Measurements from ENCODE around the gene GK.
"Not testable (repeated sequence)": the region's sequence is repeated elsewhere in the genome, so short reads cannot be mapped to it uniquely, and the experiment has no call there.

GK gene

DNA sequence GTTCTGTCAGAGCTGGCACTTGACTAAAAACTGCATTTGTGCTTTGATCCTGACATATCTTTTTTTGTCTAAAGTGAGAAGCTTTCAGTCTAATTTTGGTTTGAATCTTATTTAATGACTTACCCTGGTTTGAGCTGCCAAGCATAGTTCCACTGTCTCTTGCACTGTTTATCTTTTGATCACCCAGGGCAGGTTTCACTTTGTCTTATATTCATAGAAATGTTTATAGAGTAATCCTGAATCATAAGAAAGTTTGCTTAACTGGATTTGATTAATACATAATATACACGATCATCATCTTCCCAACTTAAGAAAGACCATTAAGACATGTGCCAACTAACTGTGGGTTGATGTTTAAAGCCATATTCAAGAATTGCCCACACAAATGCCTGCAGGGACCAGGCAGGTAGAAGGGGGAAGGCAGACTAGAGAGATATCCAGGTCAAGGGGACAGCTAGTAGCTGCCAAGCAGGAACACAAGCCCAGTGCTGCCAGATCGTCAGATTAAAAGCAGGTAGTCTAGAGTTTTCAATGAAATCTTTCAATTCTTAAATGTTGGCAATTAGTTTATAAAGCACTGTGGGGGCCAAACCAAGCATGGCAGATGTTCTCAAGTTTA lies 1.9 kb downstream of the GK start:
- DNase-seq, result no peak

DNA sequence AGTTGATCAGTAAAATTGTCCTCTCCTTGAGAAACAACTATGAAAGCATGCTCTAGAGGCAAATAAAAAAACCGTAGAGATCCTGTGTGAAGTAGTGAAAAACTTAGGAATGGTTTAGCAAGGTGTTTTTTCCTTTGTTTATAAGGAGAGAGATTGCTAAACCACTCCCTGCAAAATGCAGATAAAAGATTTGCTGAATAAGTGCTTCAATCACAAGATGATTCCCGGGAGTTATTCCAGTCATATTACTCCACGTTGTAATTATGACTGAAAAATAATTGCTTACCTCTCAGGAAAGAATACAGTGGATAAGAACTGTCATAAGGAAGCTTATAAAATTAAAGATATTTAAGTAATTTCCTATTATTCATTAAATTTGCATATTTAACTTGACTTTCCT lies 2.8 kb downstream of the GK start:
- DNase-seq, result no peak

DNA sequence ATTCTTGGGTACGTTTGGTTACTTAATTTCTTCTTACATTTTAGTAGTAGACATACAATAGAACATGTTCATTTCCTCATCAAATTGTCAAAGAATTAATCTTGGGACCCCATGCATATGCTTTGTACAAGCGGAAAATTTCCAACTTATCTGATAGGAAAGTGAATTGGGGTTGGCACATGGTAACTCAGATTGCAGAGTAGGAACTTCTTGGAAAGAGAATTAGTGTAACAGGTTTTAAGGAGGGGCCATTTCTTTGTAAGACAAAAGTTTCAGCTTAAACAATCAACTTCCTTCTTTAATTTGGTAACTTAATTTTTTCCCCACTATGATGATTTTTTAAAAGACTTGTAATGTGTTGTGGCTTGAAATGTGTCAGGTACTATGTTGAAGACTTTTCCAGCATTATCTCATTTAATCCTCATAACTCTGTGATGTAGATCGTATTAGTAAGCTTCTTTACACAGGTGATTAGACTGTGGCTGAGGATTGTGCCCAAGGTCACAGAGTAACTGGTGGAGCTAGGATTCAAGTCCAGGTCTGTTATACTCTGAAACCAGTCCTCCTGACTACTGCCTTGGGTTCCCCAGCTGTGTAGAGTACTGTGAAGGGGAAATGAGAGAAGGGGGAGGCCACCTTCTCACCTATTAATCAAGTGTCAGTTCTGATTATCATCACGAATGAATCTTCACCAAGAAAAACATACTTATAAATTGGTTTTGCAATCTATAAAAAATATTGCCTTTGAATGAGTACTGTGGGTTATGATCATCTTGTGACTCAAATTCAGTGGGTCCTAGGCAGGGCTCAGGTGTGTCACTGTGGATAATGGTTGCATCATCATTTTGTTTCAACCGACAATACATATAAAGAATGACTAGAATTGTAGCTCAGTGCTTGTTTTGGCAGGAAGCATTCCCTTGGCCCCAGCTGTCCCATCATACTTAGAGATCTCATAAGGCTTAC lies 4.3 kb downstream of the GK start:
- no peak for DNase-seq

DNA sequence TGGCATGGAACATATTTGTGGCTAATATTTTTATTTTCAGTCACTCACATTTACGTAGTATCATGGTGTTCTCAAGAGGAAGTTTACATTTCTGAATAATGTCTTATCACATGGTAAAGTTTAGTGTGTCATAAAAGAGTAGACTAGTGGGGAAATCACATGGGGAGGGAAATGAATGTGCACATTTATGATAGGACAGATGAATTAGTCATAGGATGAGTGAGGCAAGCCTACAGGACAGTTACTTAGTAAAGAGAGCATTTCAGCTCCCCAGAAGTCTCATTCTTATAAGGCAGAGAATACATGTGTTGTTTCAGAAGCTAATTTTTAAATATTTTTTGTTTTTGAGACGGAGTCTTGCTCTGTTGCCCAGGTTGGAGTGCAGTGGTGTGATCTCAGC lies 6.2 kb downstream of the GK start:
- no peak for DNase-seq

DNA sequence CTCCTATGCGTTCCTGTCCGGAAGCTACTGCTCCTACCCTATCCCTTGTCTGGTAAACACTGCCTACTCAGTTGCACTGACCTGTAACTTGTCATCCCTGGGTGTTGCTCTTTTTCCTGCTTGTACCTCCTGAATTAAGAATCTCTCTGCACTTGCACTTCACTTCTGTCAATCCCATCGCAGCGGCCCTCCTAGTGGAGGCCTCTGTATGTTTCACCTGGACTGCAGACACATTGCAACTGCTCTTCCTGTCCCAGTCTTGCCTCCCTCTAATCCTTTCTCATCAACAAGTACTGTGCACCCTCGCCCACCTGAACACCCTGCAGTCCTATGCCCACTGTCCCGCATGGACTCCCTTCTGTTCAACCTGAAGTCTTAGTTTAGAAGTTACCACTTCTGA lies 8.0 kb downstream of the GK start:
- DNase-seq, result no peak

DNA sequence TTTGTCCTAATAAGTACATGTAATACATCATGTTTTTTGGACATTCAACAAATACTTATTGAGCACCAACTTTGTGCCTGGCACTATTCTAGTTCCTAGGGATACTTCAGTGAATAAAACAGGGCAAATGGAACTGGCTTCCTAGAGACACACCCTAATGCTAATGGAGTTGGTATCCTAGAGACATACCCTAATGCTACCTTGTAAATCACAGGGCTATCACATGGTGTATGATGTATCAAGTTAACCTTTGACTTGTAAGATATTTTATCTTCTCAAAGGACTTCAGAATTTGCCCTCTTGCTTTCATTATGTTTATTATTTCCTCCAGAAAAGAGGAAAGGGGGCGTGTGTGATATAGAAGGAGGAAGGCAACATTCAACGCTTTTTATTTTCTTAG lies 10.1 kb downstream of the GK start:
- DNase-seq, result no peak

DNA sequence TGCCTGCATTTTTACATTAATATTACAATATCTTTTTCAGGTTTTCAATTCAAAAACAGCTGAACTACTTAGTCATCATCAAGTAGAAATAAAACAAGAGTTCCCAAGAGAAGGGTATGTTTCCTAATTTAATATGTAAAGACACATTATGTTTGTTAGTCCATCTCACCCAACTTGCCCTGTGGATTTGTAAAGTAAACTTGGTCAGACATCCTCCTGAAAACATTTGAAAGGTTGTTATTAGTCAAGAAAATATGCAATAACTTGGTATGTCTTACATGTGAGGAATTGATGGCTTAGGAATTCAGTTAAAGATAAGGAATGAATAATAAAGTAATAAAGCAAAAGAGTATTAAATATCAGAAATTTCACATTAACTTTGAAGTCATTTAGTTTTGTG lies 12.2 kb downstream of the GK start:
- DNase-seq, result no peak

DNA sequence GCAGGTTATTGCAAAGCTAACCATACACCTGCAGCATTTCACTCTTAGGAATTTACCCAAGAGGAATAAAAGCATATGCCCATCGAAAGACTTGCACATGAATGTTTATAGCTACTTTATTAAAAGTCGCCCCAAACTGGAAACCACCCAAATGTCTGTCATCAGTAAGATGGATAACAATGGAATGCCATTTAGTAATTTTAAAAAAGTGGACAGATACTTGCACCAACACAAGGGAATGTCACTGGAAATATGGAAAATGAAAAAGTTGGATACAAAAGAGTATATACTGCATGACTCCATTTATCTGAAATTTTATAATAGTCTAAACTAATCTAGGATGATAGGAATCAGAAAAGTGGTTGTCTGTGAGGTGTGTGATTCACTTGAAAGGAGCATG lies 12.9 kb downstream of the GK start:
- no peak for DNase-seq

DNA sequence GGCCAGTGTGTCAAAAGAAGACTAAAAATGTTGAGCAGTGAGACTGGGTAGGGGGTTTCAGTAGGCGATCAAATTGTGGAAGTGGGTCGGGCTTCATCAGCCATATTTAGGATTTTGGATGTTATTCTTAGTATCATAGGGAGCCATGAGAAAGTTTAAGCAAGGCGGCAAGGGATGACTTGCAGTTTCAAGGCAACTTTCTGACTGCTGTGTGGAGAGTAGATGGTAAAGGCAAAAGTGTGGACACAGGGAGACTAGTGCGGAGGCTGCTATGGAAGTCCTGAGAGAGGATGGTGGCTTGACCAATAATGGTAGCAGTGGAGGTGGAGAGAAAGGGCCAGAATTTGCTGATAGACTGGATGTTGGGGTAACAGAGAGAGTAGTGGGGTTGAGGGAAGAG lies 15.4 kb downstream of the GK start:
- DNase-seq, result no peak

DNA sequence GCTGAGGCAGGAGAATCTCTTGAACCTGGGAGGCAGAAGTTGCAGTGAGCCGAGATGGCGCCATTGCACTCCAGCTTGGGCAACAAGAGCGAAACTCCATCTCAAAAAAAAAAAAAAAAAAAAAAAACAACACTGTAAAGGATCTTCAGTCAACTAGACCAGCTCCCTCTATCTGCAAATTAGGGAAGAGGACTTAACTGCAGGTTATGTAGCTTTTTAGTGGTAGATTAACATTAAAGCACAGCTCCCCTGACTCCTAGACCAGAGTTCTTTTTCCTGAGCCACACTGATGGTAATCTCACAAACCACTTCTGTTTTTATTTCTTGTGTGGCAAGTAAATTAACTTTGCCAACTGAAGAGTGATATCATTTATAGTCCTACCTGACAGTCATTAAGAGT lies 18.0 kb downstream of the GK start:
- DNase-seq, result not testable (repeated sequence)

DNA sequence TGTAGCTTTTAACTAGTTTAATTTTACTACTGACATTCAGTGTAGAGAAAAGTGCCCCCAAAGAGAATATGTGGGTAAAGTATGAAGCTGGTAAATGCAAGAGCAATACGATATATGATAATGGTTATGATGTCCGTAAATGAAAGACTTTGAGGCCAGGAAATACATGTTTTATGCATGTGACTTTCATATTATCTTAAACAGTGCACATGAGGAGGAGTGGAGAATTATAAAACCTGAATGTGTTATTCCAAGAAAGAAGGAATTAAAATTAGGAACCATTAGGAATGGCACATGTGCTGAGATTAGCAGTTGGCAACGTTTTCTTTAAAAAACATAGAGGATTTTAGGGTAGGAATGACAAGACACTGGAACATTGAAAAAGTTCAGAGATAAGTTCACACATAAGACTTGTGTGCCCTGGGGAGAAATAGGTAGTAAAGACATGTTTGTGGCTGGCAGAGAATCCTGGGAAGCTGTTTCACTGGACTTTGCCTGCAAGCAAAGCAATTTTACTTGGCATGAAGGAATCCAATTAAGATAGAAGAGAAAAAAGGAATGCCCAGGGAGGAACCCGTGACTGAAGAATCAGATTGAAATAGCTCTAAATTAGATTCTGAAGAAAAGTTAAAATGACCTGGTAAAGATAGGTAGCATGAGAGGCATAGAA lies 20.0 kb downstream of the GK start:
- no peak for DNase-seq

DNA sequence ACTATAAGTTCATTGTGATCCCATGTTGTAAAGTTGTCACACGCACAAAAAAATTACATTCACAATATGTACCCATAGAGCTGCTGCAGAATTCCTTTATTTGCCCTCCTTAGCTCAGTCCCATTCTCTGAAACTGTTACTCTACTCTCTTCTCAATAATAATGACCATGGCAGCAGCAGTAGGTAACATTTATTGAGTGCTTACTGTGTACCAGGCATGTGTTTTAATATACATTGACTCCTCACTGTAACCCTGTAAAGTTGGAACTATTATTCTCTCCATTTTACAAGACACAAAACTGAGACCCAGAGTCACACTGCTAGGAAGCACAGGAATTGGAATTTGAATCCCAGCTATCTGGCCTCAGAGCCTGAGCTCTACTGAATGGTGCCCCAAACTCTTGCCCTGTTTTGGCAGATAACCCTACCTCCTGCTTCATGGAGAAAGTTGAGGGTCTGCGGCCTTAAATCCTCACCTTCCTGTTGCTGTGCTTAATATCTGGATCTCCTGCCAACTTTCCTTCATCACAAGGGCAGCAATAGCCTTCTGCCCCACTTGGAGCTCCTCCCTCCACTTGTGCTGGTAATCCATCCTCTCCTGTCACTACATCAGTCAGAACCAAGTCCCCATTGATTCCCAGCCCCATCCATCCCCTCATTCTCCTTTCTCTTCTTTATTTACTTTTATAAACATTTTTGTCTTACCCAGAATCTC lies 20.8 kb downstream of the GK start:
- DNase-seq, result no peak

DNA sequence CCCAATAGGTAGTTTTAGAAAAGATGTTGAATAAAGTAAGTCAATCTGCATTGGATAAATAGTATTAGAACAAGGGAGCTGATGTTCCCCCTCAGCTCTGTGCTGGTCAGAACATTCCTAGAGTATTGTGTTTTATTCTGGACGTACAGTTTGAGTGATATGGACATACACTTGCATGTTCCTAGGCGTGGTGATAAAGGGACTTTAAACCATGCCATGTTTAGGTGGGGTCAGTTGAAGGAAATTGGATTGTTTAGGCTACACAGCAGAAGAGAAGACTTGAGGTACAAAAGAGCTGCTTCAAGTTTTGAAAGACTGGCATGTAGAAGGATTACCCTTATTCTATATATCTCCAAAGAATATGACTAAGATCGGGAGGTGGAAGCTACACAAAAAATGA lies 21.6 kb downstream of the GK start:
- DNase-seq, result no peak

DNA sequence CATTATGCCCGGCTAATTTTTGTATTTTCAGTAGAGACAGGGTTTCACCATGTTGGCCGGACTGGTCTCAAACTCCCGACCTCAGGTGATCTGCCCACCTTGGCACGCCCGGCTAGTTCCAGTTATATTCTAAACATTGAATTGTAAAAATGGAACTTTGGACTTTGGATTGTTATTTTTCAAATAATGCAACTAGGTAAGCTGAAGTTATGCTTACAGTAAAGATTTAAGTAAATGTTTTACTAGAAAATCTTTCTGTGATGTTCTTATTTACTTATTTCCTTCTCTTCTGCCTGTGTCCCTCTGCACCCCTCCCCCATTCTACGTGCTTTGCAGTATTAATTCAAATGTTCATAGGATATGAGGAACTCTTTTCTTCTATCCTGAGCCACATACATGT lies 26.1 kb downstream of the GK start:
- no peak for DNase-seq

DNA sequence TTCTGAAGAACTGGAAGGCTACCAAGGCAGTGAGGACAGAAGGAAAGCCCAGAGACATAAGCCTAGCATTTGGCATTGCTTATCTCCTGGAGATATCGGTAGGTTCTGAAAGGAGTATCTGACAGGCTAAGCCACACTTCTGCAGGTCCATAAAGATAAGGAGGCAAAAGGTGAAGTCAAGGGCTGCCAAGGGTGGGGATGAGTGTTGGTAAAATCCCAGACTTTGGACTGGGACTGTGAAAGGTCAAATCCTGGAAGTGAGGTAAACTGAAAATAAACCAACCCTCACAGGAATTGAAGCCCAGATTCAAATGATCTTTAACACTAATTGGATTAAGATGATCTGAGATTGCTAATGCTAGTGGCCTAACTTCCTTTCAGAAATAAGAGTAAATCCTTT lies 27.4 kb downstream of the GK start:
- no peak for DNase-seq

DNA sequence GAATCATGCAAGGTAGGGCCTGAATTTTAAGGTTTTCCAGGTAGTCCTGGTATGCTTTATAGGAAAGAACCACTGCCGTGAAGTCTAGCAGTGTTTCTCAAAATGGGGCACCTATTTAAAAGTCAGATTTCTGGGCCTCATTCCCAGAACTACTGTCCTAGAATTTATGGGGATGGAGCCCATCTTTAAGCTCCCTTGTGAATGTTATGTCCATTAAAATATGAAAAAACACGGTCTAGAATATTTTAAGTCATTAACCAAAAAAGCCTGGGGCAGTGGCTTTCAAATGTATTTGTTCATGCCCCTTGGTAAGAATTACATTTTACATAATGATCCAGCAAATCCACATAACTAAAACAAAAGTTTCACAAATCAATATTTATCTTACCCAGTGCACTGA lies 35.4 kb downstream of the GK start:
- no peak for DNase-seq

DNA sequence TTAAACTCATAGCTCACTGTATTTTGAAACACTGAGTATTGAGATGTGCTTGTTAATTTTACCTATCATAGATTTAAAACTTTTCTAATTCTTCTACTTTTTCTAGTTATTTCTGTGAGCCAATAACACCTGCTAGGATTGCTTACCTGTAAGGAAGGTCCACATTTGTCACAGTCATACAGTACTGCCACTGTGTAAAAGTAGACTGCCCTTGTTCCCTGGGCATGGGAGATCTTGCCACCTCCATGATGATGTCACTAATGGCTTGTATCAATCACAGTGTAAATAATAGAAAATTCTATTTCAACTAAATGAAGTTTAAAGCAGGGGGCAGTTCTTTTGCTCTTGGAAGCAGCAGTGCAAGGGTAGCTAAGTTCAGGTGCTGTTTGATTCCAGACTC lies 35.9 kb downstream of the GK start:
- DNase-seq, result no peak

DNA sequence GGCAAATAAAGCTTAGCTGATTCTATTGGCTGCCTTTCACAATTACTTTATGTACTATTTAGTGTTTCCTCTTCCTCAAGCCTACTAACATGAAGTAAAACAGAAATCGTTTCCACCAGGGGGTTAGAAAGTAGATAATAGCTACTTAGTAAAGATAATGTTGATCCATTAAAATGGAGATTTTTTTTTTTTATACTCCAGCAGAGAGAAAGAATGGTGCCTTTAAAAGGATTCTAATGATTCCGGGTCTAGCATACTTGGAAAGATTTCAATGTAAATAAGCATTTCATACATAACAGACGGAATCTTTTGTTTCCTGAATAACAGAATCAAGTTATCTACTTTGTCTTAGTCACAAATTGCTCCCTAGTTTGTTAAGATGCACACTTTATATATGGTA lies 37.1 kb downstream of the GK start:
- DNase-seq, result no peak

DNA sequence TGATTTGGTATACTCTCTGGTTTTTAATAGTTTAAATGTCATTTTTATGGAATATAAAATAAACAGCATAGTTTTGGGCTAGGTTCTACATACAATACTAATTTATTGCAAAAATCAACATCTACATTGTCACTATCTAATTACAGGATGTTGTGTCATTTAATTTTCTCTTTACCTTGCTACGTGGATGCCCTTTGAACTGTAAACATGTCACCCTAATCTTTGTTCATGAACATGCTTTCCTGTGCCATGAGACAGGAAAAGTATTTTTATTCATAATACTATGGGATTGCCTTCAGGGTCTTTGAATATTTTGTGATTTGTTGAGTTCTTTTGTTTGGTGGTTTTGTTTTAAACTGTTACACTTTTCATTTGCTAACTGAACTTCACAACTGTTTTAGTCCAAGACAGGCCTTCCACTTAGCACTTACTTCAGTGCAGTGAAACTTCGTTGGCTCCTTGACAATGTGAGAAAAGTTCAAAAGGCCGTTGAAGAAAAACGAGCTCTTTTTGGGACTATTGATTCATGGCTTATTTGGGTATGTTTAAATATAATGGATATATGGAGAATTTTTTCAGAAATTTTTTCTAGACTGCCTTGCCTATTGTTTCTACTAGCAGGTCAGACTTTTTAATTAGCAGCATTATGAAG lies 40.9 kb downstream of the GK start:
- no peak for DNase-seq

DNA sequence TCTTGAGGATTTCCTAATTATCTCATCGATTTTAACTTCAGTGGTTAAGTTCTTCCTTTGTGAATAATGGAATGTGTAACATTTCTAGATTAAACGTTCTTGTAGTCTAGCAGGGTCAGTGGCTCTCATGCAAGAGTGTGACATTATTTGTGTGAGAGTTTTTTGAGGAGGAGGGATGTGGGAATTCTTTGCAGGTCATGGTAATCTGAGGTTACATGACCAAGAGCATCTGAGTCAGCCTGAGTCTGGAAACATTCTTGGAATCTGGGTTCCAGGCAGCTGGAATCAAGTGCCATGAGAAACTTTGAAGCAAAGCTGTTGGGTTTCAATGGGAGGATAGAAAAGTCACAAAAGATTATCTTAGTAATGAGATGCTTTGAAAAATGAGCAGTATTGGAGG lies 49.5 kb downstream of the GK start:
- no peak for DNase-seq

DNA sequence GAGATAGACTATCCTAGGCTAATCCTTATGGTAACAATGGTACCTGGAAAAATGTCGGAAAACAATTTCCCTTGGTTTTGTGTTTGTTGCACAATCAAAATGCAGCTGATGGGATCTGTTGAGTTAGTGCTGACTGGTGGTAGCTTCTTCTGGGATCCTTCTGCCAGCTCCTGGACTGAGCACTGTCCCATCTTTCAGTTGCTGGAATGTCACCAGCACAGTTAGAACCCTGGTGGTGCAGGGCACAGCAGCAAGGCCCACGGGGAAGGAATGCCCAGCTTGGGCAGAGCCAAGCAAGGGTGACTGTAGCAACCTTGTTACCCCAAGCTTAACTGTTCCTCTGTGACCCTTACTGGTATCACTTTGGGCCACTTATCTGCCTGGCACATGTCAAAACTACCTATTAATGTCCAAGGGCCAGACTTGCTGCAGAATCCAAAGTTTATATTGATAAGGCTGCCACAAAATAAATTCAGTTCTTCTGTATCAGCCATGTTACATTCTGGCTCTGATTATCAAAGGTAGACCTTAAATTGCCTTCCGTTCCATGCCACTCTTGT lies 53.1 kb downstream of the GK start:
- DNase-seq, result no peak

DNA sequence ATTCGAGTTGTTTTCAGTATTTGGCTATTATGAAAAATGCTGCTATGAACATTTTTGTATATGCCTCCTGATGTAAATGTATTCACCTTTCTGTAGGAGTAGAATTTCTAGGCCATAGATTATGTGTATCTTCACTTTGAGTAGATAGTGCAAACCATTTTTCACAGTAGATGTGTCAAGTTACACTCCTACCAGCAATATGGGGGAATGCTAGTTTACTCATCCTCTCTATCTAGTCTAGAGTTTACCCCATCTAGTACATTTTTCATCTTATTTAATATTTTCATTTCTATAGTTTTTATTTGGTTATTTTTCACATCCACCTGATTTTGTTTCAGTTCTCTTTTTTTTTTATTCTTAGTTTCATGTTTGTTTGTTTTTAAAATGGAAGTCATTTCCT lies 59.0 kb downstream of the GK start:
- no peak for DNase-seq

Data from NCI-H2081 treated with DMSO at 0.1 percent for 48 hours (cell line).